ENCODE results near the gene PPP1R10. TPM values are rescaled to one million over a fixed set of nuclear protein-coding genes. Genes with fewer than 3 reads are reported as not detected.

Gene PPP1R10
- total RNA-seq, 4 donors from 2014 or later, result 29.4 to 48.6 (median 39.3) TPM

DNA sequence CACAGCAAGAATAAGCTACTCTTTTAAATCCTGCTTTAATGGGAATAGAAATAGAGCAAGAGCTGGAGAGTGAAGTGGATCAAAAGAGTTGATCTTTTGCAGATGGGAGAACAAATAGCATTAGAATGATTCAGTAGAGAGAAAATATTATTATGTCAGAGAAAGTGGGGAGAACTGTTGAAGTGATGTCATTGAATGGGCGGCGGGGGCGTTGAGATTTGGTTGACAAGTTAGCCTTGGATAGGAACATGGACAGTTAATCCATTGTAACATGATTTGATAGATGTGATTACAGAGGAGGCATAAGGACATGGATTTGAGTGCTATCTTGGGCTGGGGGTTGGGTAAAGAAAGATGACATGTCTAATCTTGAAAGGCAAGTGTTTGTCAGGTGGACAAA is 18.8 kb upstream of the PPP1R10 start:
- H3K4me1 ChIP-seq, result no peaks in the 10 kb centered on the region
- peaks cover 0 to 64% (median 10%) of the 10 kb centered on the region in 3 donors for H3K36me3 ChIP-seq
- H3K27ac ChIP-seq, result no peak overlapping the region
- H3K27me3 ChIP-seq, result no peaks in the 10 kb centered on the region
- no peaks in the 10 kb centered on the region for H3K9me3 ChIP-seq
- TF ChIP-seq, protein P1, sequence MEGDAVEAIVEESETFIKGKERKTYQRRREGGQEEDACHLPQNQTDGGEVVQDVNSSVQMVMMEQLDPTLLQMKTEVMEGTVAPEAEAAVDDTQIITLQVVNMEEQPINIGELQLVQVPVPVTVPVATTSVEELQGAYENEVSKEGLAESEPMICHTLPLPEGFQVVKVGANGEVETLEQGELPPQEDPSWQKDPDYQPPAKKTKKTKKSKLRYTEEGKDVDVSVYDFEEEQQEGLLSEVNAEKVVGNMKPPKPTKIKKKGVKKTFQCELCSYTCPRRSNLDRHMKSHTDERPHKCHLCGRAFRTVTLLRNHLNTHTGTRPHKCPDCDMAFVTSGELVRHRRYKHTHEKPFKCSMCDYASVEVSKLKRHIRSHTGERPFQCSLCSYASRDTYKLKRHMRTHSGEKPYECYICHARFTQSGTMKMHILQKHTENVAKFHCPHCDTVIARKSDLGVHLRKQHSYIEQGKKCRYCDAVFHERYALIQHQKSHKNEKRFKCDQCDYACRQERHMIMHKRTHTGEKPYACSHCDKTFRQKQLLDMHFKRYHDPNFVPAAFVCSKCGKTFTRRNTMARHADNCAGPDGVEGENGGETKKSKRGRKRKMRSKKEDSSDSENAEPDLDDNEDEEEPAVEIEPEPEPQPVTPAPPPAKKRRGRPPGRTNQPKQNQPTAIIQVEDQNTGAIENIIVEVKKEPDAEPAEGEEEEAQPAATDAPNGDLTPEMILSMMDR (IDR thresholded peaks at IDR 0.05), result no peak
- no peak for DNase-seq (ENCODE audit: low spot score in 2 of 2)
- WGBS, 2 donors, result 90 to 94% methylated on average over 3 of the region's 3 CpGs
- no peak overlapping the region for H3K4me3 ChIP-seq

DNA sequence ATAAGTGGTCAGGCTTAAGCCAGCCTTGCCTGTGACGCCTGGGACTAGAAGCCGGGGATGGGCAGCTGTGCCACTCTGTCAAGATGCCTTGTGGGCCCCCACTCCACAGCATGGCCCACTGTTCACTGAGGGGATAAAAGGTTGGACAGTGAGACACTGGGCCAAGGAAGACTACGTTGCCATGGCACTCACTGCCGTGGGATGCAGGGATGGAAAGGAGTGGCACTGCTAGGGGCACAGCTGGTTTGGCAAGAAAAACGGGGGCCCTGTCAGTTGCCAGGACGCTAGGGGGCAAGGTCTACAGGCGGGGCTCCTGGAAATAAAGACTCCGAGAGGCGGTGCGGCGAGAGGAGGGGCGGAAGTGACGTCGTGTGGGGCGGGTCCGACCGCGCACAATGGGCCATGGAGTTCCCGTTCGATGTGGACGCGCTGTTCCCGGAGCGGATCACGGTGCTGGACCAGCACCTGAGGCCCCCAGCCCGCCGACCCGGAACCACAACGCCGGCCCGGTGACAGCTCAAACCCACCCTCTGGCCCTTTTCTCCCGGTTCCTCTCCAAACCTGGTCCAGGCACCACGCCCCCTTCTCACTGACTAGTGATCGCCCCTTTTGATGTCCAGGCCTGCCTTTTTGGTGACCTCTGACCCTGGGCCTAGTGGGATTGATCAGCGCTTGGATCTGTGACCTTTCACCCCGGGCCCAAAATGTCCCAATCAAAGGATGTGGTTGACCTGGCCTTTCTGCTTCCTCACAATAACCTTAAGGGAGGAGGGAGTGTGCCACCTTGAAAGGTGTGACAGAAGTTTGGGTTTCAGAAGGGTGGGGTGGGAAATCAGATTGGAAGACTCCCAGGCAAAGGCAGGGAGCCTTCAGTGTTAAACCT is 9.7 kb upstream of the PPP1R10 start, which contains the start of gene ATAT1:
Gene ATAT1, plus strand, starts transcription at position 391 of the 883 bp plus-strand sequence.
- WGBS, 2 donors, result 1 to 3% methylated on average over 25 to 31 of the region's 36 CpGs
- Histone ChIP-seq H3K36me3 (peaks cover 0 to 81% (median 21%) of the 10 kb centered on the region in 3 donors), H3K27ac (peak within 1 kb of the TSS; percentile 82 to 97 (median 92)), H3K4me3 (peak within 1 kb of the TSS; percentile 38 to 62 (median 49)), H3K9me3 (no peaks in the 10 kb centered on the region), H3K4me1 (peaks cover 0 to 21% (median 4%) of the 10 kb centered on the region in 4 donors), H3K27me3 (no peaks in the 10 kb centered on the region)
- DNase-seq (ENCODE audit: low spot score in 2 of 2), result peak; percentile 78 to 83
- TF ChIP-seq EP300 (IDR thresholded peaks at IDR 0.05), result peak; percentile 71 to 77
- TF ChIP-seq, protein P1 (IDR thresholded peaks at IDR 0.05), result peak; percentile 28 to 72 (median 41)
- peak in 1 of 2 donors; percentile 57 for TF ChIP-seq POLR2A (IDR thresholded peaks at IDR 0.05)

DNA sequence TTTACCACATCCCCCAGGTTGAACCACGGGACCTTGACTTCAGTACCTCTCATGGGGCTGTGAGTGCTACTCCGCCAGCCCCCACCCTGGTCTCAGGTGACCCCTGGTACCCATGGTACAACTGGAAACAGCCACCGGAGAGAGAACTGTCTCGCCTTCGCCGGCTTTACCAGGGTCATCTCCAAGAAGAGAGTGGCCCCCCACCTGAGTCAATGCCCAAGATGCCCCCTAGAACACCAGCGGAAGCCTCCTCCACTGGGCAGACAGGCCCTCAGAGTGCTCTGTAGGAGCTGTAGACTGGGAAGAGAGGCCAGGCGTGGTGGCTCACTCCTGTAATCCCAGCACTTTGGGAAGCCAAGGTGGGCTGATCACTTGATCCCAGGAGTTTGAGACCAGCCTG is 8.5 kb upstream of the PPP1R10 start:
- Histone ChIP-seq H3K4me3 (no peak overlapping the region), H3K4me1 (peaks cover 0 to 24% (median 4%) of the 10 kb centered on the region in 4 donors), H3K27me3 (no peaks in the 10 kb centered on the region), H3K27ac (peak overlapping the region in 3 of 4 donors; percentile 89 to 97 (median 96)), H3K9me3 (no peaks in the 10 kb centered on the region), H3K36me3 (peaks cover 0 to 81% (median 24%) of the 10 kb centered on the region in 3 donors)
- 93 to 98% methylated on average over 6 to 8 of the region's 8 CpGs for WGBS, 2 donors
- DNase-seq (ENCODE audit: low spot score in 2 of 2), result no peak
- no peak for TF ChIP-seq EP300 (IDR thresholded peaks at IDR 0.05)
- TF ChIP-seq, protein P1 (IDR thresholded peaks at IDR 0.05), result no peak
- no peak for TF ChIP-seq POLR2A (IDR thresholded peaks at IDR 0.05)

DNA sequence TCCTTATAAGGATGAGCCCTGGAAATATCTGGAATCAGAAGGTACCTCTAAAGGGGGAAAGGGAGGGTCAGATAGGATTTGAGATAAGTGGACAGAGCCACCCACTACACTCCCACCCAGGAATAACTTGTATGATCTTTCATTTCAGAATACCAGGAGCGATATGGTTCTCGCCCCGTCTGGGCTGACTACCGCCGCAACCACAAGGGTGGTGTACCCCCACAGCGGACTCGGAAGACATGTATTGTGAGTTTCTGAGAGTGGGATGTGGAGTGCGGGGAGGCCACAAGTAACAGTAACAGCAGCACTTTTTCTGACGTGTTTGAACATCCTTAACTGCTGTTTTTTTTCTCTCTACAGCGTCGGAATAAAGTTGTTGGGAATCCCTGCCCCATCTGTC is 2.5 kb upstream of the PPP1R10 start:
- Histone ChIP-seq H3K36me3 (peaks cover 8 to 69% (median 30%) of the 10 kb centered on the region in 3 donors), H3K4me3 (no peak overlapping the region), H3K27me3 (no peaks in the 10 kb centered on the region), H3K9me3 (no peaks in the 10 kb centered on the region), H3K27ac (peak overlapping the region in 1 of 4 donors; percentile 95), H3K4me1 (peaks cover 0 to 22% (median 12%) of the 10 kb centered on the region in 4 donors)
- TF ChIP-seq, protein P1 (IDR thresholded peaks at IDR 0.05), result no peak
- TF ChIP-seq POLR2A (IDR thresholded peaks at IDR 0.05), result no peak
- no peak for TF ChIP-seq EP300 (IDR thresholded peaks at IDR 0.05)
- DNase-seq (ENCODE audit: low spot score in 2 of 2), result no peak
- 94% methylated on average over 11 of the region's 11 CpGs for WGBS, 2 donors

DNA sequence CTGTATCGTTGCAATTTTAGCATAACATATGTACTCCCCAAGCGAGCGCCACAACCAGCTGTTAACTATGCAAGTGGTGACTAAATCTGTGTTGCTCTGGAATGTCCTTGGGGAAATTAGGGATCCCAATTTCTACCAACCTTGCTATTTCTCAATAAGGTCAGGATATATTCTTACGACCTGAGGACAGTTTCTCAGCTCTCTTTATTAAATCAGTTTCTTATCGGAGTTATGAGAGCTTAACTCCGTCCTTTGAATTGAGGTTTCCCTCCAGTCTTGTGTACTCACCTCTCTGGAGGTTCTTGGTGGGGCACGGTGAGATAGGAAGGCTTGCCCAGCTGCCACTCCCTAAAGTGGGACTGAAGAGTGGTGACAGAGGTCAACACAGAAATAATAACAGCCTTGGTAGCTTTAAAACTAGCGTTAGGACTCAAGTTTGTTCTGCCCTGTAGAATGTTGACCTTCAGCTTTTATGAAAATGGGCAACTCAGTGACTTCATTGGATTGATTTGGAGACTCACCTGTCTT is 1.3 kb upstream of the PPP1R10 start:
- Histone ChIP-seq H3K4me3 (peak overlapping the region; percentile 57 to 94 (median 72)), H3K4me1 (peaks cover 0 to 34% (median 21%) of the 10 kb centered on the region in 4 donors), H3K36me3 (peaks cover 8 to 57% (median 29%) of the 10 kb centered on the region in 3 donors), H3K27ac (peak overlapping the region; percentile 91 to 99 (median 94)), H3K27me3 (no peaks in the 10 kb centered on the region), H3K9me3 (no peaks in the 10 kb centered on the region)
- no peak for DNase-seq (ENCODE audit: low spot score in 2 of 2)
- TF ChIP-seq POLR2A (IDR thresholded peaks at IDR 0.05), result no peak
- no peak for TF ChIP-seq EP300 (IDR thresholded peaks at IDR 0.05)
- TF ChIP-seq, protein P1 (IDR thresholded peaks at IDR 0.05), result no peak
- 21 to 22% methylated on average over 8 of the region's 8 CpGs for WGBS, 2 donors
